Activated CD4-positive, alpha-beta T cell treated with anti-CD3 and anti-CD28 coated beads, Interleukin-2, amount 10 ng/mL, durations not matched to agents 7 days and 5 days (primary cell): ENCODE measurements around the gene SYP. TPM values are rescaled to one million over a fixed set of nuclear protein-coding genes. Genes with fewer than 3 reads are reported as not detected.
A peak's percentile ranks its signal among the peaks of the same experiment; 100 is the strongest.
"Not testable (repeated sequence)": the region's sequence is repeated elsewhere in the genome, so short reads cannot be mapped to it uniquely, and the experiment has no call there.

Experiments used
- CTCF ChIA-PET: fragments of 350-600 bp; sonication (Branson Sonifier 250); formaldehyde crosslinking; loops from one replicate; lab custom pipeline; 2021; ENCODE audit warnings: antibody characterized with exemption; lab: Charles Lee
- POLR2A ChIA-PET: fragments of 350-600 bp; sonication (Branson Sonifier 250); formaldehyde crosslinking; loops from one replicate; lab custom pipeline; 2021; ENCODE audit warnings: antibody characterized with exemption; lab: Charles Lee
- DNase-seq: peaks from one replicate; pipeline ENCODE4 v3.0.0-alpha.2; 2020
- H3K27ac Mint-ChIP-seq: one replicate; pipeline ENCODE4 v1.8.0; 2021; ENCODE audit warnings: mild to moderate bottlenecking, moderate library complexity, mixed read lengths
- H3K27me3 Mint-ChIP-seq: one replicate; pipeline ENCODE4 v1.8.0; 2021; ENCODE audit warnings: mixed read lengths
- H3K36me3 Mint-ChIP-seq: one replicate; pipeline ENCODE4 v1.8.0; 2021; ENCODE audit warnings: low read depth, mixed read lengths
- H3K4me1 Mint-ChIP-seq: one replicate; pipeline ENCODE4 v1.8.0; 2021; ENCODE audit warnings: mixed read lengths
- H3K4me3 Mint-ChIP-seq: one replicate; pipeline ENCODE4 v1.8.0; 2021; ENCODE audit warnings: mild to moderate bottlenecking, moderate library complexity, mixed read lengths
- H3K9me3 Mint-ChIP-seq: one replicate; pipeline ENCODE4 v1.8.0; 2021; ENCODE audit warnings: mixed read lengths
- total RNA-seq, 2 experiments: library from RNA; stranded (reverse); gene quantifications; one replicate each; pipeline ENCODE4 v1.2.3, GENCODE V29; 2021

SYP gene
- total RNA-seq, 2 experiments from 2014 or later: 2.5 to 2.7 TPM

DNA sequence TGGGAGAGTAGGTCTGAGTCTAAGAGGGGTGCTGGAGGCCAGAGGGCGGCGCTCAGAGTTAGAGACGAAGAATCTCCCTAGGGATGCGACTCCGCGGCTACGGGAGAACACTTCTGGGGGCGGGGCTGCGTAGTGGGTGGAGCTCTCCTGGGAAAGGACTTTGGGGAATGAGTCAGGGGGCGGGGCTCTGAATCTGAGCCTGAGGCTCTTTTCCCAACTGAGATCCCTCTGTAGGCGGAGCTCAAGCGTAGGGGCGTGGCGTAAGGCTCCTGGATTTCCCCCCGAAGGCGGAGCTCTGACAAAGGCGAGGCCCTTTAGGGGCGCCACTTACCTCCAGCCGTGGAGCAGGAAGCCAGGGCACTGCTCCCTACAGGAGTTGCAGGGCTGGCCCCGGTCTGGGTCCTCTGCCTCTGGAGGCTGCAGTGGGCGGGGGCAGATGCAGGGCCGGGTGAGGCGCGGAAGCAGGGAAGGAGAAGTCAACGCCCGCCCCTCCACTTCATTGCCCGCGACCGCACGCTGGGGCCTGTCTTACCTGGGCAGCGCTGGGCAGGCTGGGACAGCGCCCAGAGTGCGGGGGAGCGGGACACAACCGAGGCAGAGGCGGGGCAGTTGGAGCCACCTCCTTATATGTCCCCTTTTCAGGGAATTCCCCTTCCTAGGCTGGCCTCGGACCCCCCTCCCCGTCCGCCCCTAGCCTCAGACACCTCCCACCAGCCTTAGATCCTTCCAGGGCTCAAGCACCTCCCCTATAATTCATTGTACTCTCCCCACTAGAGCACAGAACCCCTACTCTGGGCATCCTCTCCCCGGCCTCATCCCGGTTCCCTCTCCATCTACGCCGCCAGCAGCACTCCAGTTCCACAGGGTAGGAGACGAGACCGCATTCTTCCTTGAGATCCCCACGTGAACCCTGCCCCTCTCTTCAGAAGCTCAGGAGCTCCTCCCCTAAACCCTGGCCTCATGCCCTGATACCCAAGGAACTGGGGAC lies 15.4 kb downstream of the SYP start:
- Mint-ChIP-seq H3K9me3 (no peaks in the 10 kb centered on the region), H3K4me1 (peaks cover 39% of the 10 kb centered on the region), H3K27ac (peak overlapping the region; percentile 84), H3K36me3 (peaks cover 12% of the 10 kb centered on the region), H3K27me3 (no peaks in the 10 kb centered on the region), H3K4me3 (peak overlapping the region; percentile 80)
- POLR2A ChIA-PET: no interaction called here
- CTCF ChIA-PET: interaction anchor here (0.7 kb wide), 1 partner anchor 8 kb away, joined by 3 read pairs; no protein-coding TSS in a partner anchor
- DNase-seq: peak; percentile 34

DNA sequence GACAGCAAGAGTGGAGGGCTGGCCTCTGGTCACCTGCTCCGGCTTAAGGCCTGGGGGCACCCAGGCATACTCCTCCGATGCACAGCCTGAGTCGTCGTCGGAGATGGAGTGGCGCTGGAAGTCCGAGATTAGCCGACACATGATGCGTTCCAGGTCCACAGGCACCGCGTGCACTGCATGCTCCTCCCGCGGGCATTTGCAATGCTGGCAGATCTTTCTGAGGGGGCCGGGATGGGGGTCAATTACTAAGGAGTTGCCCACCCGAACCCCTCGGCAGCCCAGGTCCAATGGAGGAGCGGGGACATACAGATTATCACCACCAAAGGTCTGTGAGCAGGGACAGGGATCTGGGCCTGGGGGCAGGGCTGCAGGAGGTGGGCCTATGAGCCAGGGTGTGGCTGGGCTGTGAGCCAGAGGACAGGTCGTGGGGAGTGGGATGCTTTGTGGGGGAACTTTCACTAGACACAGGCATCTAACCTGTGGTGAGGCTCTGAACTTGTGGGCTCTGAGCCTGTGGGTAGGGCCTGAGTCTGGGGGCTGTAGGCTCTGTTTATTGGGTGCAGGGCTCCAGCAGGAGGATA lies 16.2 kb downstream of the SYP start:
- Mint-ChIP-seq H3K27me3 (no peaks in the 10 kb centered on the region), H3K4me3 (no peak overlapping the region), H3K9me3 (no peaks in the 10 kb centered on the region), H3K27ac (peak overlapping the region; percentile 46), H3K4me1 (peaks cover 38% of the 10 kb centered on the region), H3K36me3 (peaks cover 19% of the 10 kb centered on the region)
- POLR2A ChIA-PET: no interaction called here
- no peak for DNase-seq
- CTCF ChIA-PET: interaction anchor here (0.7 kb wide), 1 partner anchor 9 kb away, joined by 3 read pairs; no protein-coding TSS in a partner anchor

DNA sequence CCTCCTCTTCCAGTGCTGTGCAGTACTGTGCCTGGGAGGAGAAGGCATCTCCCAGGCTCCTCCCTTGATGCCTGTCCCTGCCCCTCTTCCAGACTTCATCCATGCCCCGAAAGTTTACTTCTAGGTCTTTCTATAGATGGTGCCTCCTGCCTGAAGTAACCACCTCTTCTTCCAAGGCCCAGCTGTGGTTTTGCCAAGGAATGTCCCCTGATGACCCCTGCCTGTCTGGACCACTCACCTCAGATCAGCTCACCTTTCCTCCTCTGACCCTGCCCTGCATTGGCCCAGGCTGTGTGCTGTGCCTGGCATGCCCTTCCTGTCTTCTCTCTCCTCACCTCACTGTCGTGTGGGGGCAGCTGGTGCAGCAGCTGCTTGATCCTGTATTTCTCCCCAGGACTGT lies 20.6 kb downstream of the SYP start:
- H3K9me3 Mint-ChIP-seq: no peaks in the 10 kb centered on the region
- DNase-seq: no peak
- ChIA-PET POLR2A (interaction anchor here (0.7 kb wide), 1 partner anchor 24 kb away, joined by 3 read pairs; no protein-coding TSS in a partner anchor), CTCF (interaction anchor here (0.9 kb wide), 1 partner anchor 12 kb away, joined by 5 read pairs; no protein-coding TSS in a partner anchor)
- no peaks in the 10 kb centered on the region for H3K27me3 Mint-ChIP-seq
- peaks cover 41% of the 10 kb centered on the region for H3K36me3 Mint-ChIP-seq
- no peak overlapping the region for H3K27ac Mint-ChIP-seq
- H3K4me3 Mint-ChIP-seq: no peak overlapping the region
- peaks cover 40% of the 10 kb centered on the region for H3K4me1 Mint-ChIP-seq

DNA sequence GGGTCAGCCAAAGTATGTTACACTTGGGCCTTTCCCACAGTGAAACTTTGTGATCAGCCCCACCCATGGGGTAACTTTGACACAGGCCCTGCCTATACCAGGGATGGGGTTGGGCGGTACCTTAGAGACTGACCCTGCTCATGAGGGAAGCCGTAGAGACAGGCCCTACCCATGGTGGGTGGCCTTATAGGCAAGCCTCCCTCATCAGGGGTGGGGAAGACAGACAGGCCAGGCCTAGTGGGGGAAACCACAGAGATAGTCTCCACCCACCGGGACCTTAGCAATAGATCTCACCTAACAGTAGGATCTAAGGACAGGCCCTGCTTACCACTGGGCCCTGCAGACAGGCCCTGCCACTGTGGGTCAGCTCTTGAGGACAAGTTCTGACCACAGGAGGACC lies 21.5 kb downstream of the SYP start:
- POLR2A ChIA-PET: no interaction called here
- CTCF ChIA-PET: interaction anchor here (1.5 kb wide), 1 partner anchor 12 kb away, joined by 4 read pairs; no protein-coding TSS in a partner anchor
- no peak overlapping the region for H3K4me3 Mint-ChIP-seq

DNA sequence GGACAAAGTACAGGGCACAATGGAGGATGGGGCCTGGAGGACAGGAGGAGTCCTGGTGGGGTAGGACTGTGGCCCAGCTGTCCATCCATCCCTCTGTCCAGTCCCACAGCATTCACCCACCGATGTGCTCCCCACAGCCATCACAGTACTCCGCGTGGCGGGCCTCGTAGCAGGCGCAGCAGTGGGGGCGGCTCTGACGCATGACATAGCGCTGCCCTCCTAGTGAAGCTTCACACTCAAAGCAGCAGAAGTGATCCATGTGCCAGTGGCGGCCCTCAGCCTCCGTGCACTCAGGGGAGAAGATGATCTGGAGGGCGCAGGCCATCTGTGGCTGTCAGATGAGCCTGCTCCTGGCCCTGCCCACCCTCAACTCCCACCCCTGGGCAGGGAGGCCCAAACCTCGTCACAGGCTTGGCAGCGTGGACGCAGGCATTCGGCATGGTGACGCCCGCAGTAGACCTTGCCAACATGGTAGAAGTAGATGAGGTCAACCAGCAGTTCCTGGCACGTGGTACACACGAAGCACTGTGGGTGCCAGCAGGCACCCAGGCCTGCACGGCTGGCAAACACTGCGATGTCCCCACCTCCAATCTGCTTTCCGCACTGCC lies 22.0 kb downstream of the SYP start:
- no peaks in the 10 kb centered on the region for H3K9me3 Mint-ChIP-seq
- H3K4me1 Mint-ChIP-seq: peaks cover 46% of the 10 kb centered on the region
- ChIA-PET CTCF (interaction anchor here (1.1 to 1.5 kb wide), 2 partner anchors 10 to 11 kb away, joined by 3 to 4 read pairs; no protein-coding TSS in a partner anchor), POLR2A (no interaction called here)
- no peak overlapping the region for H3K27ac Mint-ChIP-seq
- no peaks in the 10 kb centered on the region for H3K27me3 Mint-ChIP-seq
- H3K4me3 Mint-ChIP-seq: no peak overlapping the region
- DNase-seq: no peak
- H3K36me3 Mint-ChIP-seq: peaks cover 48% of the 10 kb centered on the region

More for the DNA sequence above, 21.5 kb downstream of the SYP start:
- H3K9me3 Mint-ChIP-seq: no peaks in the 10 kb centered on the region
- H3K36me3 Mint-ChIP-seq: peaks cover 43% of the 10 kb centered on the region
- H3K27me3 Mint-ChIP-seq: no peaks in the 10 kb centered on the region
- H3K4me1 Mint-ChIP-seq: peaks cover 41% of the 10 kb centered on the region
- no peak for DNase-seq
- no peak overlapping the region for H3K27ac Mint-ChIP-seq

DNA sequence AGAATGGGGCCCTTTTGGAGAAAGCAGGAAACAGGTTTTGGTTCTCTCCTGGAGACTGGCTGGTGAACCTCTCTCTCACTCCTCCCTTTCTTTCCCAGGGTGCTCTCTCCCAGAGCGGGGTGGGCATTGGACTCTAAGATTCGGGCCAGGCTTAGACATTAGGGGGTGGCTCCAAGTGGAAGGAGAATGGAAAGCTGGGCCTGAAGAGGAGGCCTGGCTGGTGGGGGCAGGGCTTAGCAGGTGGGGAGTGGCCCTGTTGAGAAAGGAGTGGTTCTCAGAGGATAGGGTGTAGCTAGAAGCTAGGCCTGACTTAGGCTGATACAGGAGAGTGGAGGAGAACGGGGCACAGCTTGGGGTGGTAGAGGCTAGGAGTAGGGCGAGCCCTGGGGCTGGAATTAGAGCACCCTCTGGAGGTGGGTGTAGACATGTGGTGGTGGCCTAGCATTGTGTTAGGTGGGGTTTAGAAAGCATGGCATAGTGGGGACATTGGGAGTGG lies 22.6 kb downstream of the SYP start:
- CTCF ChIA-PET: interaction anchor here (1.1 to 1.5 kb wide), 2 partner anchors 11 kb away, joined by 3 to 4 read pairs; no protein-coding TSS in a partner anchor
- no peak for DNase-seq
- Mint-ChIP-seq H3K4me1 (peaks cover 51% of the 10 kb centered on the region), H3K27ac (no peak overlapping the region), H3K4me3 (no peak overlapping the region), H3K9me3 (no peaks in the 10 kb centered on the region), H3K27me3 (no peaks in the 10 kb centered on the region), H3K36me3 (peaks cover 49% of the 10 kb centered on the region)
- POLR2A ChIA-PET: no interaction called here

DNA sequence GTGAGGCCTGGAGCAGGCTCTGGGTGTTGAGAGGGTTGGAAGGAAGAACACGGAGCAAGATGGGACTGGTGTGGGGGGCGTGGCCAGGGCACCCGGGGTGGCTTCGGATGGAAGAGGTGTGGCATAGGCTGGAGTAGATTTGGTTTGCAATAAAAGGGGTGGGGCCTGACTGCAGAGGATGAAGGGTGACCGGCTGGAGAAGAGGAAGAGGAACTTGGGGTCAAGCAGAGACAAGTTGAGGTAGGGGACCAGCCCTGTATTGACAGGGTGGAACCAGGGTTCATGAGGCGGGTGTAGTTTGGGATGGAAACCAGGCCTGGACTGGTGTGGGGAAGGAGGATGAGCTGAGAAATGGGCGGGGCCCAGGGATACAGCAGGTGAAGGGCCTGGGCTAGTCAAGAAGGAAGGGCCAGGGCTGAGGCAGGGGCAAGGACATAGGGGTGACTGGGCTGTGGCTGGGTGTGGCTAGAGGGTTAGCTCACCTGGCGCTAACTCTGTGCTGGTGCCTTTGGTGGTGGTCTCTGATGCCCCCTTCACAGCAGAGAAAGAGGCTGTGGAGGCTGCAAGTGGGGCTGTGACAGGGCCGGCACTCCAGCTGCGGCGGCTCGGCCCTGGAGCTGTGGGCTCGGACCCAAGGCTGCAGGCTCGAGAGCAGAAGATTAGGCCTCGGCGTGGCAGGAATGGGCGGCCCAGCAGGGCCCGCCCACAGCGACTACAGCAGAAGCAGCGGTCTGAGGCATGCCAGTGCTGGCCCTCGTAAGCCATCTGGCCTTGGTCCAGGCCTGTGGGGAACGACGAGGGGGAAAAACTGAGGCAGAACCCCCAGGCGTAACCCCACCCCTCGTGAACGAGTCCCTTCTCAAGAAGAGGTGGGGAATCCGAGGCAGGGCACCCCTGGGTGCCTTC lies 23.3 kb downstream of the SYP start:
- Mint-ChIP-seq H3K9me3 (no peaks in the 10 kb centered on the region), H3K4me3 (no peak overlapping the region)

DNA sequence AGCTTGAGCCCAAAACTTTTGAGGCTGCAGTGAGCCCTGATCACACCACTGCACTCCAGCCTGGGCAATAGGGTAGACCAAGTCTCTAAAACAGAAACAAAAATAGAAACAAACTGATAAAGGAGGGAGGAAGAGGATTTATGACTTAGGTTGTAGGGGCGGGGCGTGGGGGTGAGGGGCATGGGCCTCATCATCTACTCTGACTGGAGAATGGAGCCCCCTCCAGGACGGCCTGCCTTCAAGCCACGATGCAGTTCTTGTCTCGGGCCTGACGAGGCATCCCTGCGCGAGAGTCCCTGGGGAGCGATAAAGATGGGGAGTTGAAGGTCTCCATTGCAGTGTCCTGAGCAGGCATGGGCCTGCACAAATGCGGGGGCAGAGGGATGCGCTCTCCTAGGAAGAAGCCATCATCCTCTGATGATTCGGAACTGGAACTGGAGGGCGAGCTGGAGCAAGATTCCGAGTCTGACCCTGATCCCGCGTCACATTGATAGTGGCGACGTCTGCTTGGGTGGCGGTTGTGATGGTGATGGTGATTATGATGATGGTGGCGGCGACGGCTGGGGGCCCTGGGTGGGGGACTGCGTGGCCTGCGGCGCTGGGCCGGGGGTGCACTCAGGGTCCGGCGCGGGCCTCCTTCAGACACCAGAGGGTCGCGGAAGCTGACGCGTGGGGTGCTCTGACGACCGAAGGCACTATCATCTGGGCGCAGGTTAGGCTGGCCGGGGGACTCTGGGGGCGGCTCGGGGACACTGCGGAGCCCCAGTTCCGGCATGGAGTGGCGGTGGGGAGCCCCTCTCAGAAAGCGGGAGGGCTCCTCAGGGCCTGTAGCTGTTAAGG lies 24.3 kb downstream of the SYP start:
- POLR2A ChIA-PET: no interaction called here
- CTCF ChIA-PET: interaction anchor here (0.6 to 1.0 kb wide), 3 partner anchors 9 to 512 kb away, joined by 3 to 4 read pairs (median 3); no protein-coding TSS in a partner anchor
- H3K27me3 Mint-ChIP-seq: no peaks in the 10 kb centered on the region
- H3K27ac Mint-ChIP-seq: no peak overlapping the region
- peaks cover 52% of the 10 kb centered on the region for H3K4me1 Mint-ChIP-seq
- H3K36me3 Mint-ChIP-seq: peaks cover 46% of the 10 kb centered on the region
- no peak for DNase-seq
- no peaks in the 10 kb centered on the region for H3K9me3 Mint-ChIP-seq
- no peak overlapping the region for H3K4me3 Mint-ChIP-seq

More for the DNA sequence above, 23.3 kb downstream of the SYP start:
- H3K27me3 Mint-ChIP-seq: no peaks in the 10 kb centered on the region
- H3K27ac Mint-ChIP-seq: no peak overlapping the region
- H3K36me3 Mint-ChIP-seq: peaks cover 46% of the 10 kb centered on the region
- no peak for DNase-seq
- peaks cover 51% of the 10 kb centered on the region for H3K4me1 Mint-ChIP-seq
- ChIA-PET CTCF (interaction anchor here (1.0 to 1.1 kb wide), 2 partner anchors 12 to 21 kb away, joined by 3 read pairs; no protein-coding TSS in a partner anchor), POLR2A (no interaction called here)

DNA sequence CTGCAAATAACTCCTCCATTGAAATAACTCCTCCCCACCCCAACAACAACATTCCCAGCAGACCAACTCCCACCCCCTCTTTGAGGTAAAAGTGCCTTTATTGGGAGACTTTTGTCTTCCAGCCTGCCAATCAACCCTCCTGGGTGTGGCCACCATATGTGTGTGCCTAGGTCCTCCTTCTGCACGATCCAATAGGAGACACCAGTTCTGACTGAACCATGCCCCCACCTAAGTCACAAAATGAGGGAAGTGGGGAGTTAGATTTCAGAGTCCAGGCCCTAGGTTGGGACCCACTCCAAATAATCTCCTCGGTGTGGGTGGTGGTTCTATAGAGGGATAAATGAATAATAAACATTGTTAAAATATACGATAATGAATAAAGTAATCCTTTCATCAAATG lies 25.3 kb downstream of the SYP start:
- CTCF ChIA-PET: interaction anchor here (0.8 to 1.0 kb wide), 2 partner anchors 8 to 18 kb away, joined by 3 read pairs; no protein-coding TSS in a partner anchor
- H3K36me3 Mint-ChIP-seq: peaks cover 41% of the 10 kb centered on the region
- POLR2A ChIA-PET: no interaction called here
- no peaks in the 10 kb centered on the region for H3K9me3 Mint-ChIP-seq
- H3K27me3 Mint-ChIP-seq: no peaks in the 10 kb centered on the region
- no peak for DNase-seq
- no peak overlapping the region for H3K27ac Mint-ChIP-seq
- no peak overlapping the region for H3K4me3 Mint-ChIP-seq
- H3K4me1 Mint-ChIP-seq: peaks cover 47% of the 10 kb centered on the region

DNA sequence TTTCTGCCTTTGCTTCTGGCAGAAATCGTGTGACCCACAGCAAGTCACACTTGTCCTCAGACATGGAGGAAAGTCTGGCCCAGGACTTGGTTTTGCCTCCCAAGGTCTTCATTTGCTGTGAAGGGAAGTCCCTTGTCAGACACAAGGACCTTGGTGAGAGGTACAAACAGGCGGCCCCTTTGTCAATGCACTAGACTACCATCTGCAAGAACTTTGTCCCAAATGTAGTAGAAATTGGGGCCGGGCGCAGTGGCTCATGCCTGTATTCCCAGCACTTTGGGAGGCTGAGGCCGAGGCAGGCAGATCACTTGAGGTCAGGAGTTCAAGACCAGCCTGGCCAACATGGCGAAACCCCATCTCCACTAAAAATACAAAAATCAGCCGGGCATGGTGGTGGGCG lies 26.4 kb downstream of the SYP start:
- POLR2A ChIA-PET, H3K9me3 Mint-ChIP-seq, H3K27ac Mint-ChIP-seq, CTCF ChIA-PET, H3K27me3 Mint-ChIP-seq, DNase-seq: not testable (repeated sequence)
- H3K36me3 Mint-ChIP-seq: peaks cover 33% of the 10 kb centered on the region
- H3K4me1 Mint-ChIP-seq: peaks cover 46% of the 10 kb centered on the region
- peak overlapping the region; percentile 85 for H3K4me3 Mint-ChIP-seq

DNA sequence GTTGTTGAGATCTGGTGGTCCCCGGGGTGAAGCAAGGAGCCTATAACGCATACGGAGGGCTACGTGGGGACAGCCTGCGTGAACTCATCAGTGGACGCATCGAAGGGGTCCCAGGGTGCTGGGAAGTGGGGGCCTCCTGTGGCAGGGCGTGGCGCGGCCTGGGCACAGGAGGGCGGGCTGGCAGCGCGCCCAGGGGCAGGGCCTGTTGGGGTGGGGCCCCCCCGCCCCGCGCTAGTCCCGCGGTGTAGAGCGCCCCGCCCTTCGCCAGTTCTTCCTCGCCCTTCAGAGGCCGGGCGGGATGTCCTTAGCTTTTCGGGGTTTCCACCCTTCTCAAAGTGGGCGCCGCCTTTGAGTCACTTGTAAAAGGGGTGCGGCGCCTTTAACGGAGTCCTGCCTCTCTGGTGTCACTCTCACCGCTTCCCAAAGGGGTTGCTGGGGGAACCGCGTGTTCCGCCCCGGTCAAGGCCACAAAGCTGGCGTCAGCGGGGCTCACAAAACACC lies 27.7 kb downstream of the SYP start:
- CTCF ChIA-PET: no interaction called here
- peaks cover 49% of the 10 kb centered on the region for H3K4me1 Mint-ChIP-seq

More for the DNA sequence above, 27.7 kb downstream of the SYP start:
- peak; percentile 76 for DNase-seq
- Mint-ChIP-seq H3K36me3 (peaks cover 29% of the 10 kb centered on the region), H3K4me3 (peak overlapping the region; percentile 85), H3K27ac (peak overlapping the region; percentile 90), H3K9me3 (no peaks in the 10 kb centered on the region), H3K27me3 (no peaks in the 10 kb centered on the region)
- POLR2A ChIA-PET: no interaction called here
